Medulla oblongata (tissue), 1 donor: ENCODE data around the gene OASL.
"Not testable (repeated sequence)": the region's sequence is repeated elsewhere in the genome, so short reads cannot be mapped to it uniquely, and the experiment has no call there.

ENCODE experiments used
- DNase-seq: peaks from one replicate; pipeline ENCODE4 v3.0.0-alpha.2; 2015; ENCODE audit errors: extremely low spot score

Gene OASL

DNA sequence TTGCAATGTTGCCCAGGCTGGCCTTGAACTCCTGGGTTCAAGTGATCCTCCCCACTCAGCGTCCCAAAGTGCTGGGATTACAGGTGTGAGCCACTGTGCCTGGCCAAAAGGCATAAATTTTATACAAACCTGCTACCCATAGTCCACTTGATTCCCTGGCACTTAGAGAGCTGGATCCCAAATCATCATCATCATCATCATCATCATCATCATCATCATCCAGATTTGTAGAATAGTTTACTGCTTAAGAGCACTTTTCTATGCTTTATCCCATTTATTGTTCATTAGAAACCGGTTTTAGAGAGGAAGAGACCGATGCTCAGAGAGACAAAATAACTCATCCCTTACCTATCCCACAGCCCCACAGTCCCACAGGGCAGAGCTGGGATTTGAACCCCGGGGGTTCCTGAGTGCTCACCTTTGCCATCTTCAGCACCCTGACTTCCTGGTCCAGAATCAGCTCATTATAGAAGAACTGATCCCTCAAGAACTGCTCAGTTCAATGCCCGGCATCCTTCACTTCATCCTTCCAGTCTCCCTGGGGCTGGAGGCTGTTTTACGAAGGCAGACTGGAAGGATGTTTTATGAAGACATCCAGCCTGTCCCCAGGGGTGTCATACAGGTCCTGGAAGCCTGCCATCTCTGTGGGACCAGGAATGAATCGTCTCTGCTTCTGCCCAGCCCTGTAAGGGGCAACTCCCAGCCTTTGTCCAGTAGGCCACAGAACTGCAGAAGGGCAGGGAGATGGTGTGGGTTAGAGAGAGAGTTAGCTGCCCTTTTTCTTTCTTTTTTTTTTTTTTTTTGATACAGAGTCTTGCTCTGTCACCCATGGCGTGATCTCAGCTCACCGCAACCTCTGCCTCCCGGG is 20.2 kb upstream of the OASL start:
- DNase-seq, result no peak

DNA sequence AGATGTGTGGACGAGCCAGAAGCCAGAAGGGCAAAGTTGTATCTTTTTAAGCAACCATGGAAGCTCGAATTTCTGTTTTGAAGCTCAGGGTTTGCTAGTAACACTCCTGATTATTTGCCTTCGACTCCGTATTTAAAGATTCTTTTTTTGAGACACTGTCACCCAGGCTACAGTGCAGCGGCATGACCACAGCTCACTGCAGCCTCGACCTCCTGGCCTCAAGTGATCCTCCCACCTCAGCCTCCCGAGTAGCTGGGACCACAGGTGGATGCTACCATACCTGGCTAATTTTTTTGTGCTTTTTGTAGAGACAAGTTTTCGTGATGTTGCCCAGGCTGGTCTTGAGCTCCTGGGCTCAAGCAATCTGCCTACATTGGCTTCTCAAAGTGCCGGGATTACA is 18.7 kb upstream of the OASL start:
- no peak for DNase-seq

- no peak for DNase-seq
Measured at GRCh38 chr12:121053706-121054105, 14.7 kb upstream of the OASL start.

- no peak for DNase-seq
Measured at GRCh38 chr12:121050725-121051124, 11.7 kb upstream of the OASL start.

GRCh38 chr12:121048442-121048841 is 9.4 kb upstream of the OASL start:
- DNase-seq, result no peak

DNA sequence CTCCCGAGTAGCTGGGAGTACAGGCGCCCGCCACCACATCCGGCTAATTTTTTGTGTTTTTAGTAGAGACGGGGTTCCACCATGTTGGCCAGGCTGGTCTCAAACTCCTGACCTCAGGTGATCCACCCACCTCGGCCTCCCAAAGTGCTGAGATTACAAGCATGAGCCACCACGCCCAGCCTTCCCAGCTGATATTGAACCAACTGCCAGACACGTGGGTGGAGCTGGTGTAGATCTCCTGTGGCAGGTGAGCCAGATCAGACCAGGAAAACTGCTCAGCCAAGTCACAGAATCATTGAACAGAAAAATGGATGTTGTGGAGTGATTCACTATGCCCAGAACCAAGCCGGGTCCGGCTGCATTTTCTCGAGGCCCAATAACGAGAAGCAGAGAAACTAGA is 8.4 kb upstream of the OASL start:
- not testable (repeated sequence) for DNase-seq

DNA sequence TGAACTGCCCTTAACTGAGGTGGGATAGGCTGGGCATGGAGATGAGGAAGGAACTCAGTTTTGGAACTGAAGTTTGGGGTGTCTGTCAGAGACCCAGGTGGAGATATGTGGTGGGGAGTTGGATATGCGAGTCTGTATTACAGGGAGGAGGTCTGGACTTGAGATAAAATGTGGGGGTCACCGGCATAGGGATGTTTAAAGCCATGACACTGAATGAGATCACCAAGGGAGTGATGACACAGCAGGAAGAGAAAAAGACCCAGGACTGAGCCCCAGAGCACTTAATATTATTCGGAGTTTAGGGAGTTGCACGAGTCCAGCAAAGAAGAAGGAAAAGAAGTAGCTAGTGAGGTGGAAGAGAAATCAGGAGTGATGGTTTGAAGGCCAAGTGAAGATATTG is 4.0 kb upstream of the OASL start:
- DNase-seq, result no peak

GRCh38 chr12:121036810-121037326 is 2.2 kb downstream of the OASL start:
- no peak for DNase-seq

DNA sequence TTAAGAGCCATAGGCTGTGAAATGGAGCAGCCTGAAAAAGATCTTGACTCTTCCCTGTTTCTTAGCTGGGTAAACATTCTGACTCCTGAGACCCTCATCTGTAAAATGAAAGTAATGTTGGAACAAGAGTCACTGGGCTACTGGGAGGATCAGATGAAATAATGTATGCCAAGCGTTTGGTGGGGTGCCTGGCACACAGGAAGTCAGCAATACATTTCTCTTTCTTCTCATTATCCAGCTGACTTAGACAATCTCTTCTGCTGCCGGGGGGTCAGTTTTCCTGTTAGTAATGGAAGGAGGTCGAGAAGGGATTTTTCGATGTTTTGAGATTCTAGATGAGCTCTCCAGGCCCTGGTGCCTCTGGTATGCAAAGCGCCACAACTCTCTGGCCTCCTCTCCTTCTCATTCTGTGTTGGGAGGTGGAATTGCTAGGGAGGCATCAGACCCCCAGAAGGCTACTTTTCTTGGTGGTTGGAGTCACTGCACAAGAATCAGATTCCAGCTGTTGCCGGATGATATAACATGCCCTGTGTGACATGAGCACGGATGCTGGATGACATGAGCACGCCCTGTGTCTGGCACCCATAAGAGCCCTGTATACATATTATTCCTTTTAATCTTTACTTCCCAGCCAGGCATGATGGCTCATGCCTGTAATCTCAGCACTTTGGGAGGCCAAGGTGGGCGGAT is 4.3 kb downstream of the OASL start:
- no peak for DNase-seq

- no peak for DNase-seq
Measured at GRCh38 chr12:121033625-121034349, 5.3 kb downstream of the OASL start.

DNA sequence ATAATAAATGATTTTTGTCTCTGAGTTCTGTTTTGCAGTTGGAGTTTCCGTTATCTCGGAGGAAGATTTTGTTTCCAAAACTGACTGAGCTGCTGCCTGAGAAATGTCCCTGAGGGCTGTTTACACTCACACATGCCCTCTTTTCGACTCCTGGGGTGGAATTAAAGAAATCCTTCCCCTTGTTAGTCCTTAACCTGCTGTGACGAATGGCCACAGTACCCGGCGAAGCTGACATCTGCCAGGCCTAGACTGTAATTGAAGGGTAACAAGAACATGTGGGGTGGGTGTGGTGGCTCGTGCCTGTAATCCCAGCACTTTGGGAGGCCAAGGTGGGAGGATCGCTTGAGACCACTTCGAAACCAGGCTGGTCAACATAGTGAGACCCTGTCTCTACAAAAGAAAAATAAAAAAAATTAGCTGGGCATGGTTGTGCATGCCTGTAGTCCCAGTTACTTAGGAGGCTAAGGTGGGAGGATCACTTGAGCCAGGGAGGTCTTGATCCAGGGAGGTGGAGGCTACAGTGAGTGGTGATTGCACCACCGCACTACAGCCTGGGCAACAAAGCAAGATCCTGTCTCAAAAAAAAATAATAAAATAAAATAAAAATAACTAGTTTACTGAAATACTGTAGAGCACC is 8.4 kb downstream of the OASL start:
- no peak for DNase-seq

- DNase-seq, result no peak
Measured at GRCh38 chr12:121026274-121027045, 12.6 kb downstream of the OASL start.

- no peak for DNase-seq
Measured at GRCh38 chr12:121025442-121026226, 13.4 kb downstream of the OASL start.

DNA sequence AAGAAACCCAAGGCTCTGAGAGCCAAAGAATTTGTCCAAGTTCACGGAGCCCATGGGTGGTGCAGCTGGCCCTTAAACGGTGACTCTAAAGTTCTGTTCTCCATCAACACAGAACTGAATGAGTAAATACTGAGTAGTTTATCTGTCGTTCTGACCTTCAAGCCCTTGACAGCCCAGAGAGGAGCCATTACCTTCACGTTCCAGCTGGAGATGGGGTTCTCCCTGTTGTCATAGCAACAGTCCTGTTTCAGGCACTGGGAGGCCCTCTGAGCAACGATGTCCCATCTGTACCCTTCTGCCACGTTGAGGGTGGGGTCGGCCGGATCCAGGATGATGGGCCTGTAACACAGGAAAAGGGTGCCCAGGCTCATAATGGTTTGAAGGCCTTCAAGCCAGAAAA is 15.2 kb downstream of the OASL start:
- no peak for DNase-seq

- no peak for DNase-seq
Measured at GRCh38 chr12:121022713-121023112, 16.3 kb downstream of the OASL start.

DNA sequence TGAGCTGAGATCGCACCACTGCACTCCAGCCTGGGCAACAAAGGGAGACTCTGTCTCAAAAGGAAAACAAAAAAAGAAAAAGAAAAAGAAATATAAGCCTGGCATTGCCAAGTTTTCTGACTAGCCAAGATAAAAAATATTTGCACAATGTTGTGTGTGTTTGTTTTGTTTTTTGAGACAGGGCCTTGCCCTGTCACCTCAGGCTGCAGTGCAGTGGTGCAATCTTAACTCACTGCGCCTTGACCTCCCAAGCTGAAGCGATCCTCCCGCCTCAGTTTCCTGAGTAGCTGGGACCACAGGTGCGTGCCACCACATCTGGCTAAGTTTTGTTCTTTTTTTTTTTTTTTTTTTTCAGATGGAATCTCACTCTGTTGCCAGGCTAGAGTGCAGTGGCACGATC is 17.3 kb downstream of the OASL start:
- DNase-seq, result no peak

- no peak for DNase-seq
Measured at GRCh38 chr12:121018860-121019617, 20.0 kb downstream of the OASL start.

- DNase-seq, result no peak
Measured at GRCh38 chr12:121017966-121018491, 21.0 kb downstream of the OASL start.
